A549 (cell line): Measurements from ENCODE around the gene MYO18B.

ENCODE experiments used
- CHD2 ChIP-seq: fragments of 150-350 bp; IDR thresholded peaks from 2 replicates; pipeline ENCODE4 v1.6.1; 2014; ENCODE audit warnings: low read length; ENCODE audit not compliant: partially characterized antibody
- EP300 ChIP-seq, 2 experiments: fragments of >200 bp; sonication (Bioruptor Twin); formaldehyde crosslinking; IDR thresholded peaks; 2 replicates in 1 of 2; 3 replicates in 1 of 2; pipeline ENCODE4 v1.6.1; 2016 to 2017
- ESRRA ChIP-seq: fragments of 150-350 bp; IDR thresholded peaks from 2 replicates; pipeline ENCODE4 v1.6.1; 2014; ENCODE audit warnings: mild to moderate bottlenecking, low read length, borderline replicate concordance
- HDAC2 ChIP-seq: fragments of 200-600 bp; sonication (generic); IDR thresholded peaks from 2 replicates; pipeline ENCODE4 v1.6.1; 2016
- JUNB ChIP-seq: fragments of >200 bp; sonication (Bioruptor Twin); formaldehyde crosslinking; IDR thresholded peaks from 2 replicates; pipeline ENCODE4 v1.6.1; 2016
- NR3C1 ChIP-seq: fragments of >200 bp; sonication (Bioruptor Twin); formaldehyde crosslinking; IDR thresholded peaks from 3 replicates; pipeline ENCODE4 v1.6.1; 2017
- PBX3 ChIP-seq: IDR thresholded peaks from 2 replicates; pipeline ENCODE4 v1.6.1; 2012
- RAD21 ChIP-seq, 2 experiments: fragments of >200 bp in 1 of 2; sonication (Bioruptor Twin) in 1 of 2; formaldehyde crosslinking in 1 of 2; IDR thresholded peaks in 1 of 2; conservative IDR thresholded peaks in 1 of 2; 2 replicates in 1 of 2; 3 replicates in 1 of 2; pipeline ENCODE4 v1.6.1; 2012 to 2018; ENCODE audit warnings: inconsistent platforms in 1 of 2
- SMC3 ChIP-seq: fragments of >200 bp; sonication (Bioruptor Twin); formaldehyde crosslinking; IDR thresholded peaks from 3 replicates; pipeline ENCODE4 v1.6.1; 2018; ENCODE audit warnings: inconsistent platforms
- TF ChIP-seq, protein P1 (sequence below): fragments of >200 bp; sonication (Bioruptor Twin); formaldehyde crosslinking; IDR thresholded peaks from 3 replicates; pipeline ENCODE4 v1.5.1; 2016

DNA sequence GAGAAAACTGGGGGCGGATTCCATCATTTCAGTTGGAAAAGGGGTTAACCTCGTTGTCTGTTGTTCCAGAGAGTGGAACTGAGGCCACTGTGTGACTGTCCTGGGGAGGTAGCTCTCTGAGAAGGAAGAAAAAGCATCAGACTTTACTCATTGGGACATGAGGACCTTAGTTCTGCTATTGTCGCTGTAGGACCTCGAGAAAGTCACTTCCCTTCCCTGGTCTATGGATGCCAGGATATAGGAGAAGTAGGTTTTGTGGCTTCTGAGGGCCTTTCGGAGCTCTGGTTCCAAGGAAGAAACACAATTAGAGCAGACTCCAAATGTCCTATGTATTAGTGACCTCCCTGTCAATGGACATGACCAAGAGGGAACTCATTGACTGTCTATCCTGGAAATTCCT is 6.2 kb downstream of the MYO18B start:
- TF ChIP-seq, protein P1, sequence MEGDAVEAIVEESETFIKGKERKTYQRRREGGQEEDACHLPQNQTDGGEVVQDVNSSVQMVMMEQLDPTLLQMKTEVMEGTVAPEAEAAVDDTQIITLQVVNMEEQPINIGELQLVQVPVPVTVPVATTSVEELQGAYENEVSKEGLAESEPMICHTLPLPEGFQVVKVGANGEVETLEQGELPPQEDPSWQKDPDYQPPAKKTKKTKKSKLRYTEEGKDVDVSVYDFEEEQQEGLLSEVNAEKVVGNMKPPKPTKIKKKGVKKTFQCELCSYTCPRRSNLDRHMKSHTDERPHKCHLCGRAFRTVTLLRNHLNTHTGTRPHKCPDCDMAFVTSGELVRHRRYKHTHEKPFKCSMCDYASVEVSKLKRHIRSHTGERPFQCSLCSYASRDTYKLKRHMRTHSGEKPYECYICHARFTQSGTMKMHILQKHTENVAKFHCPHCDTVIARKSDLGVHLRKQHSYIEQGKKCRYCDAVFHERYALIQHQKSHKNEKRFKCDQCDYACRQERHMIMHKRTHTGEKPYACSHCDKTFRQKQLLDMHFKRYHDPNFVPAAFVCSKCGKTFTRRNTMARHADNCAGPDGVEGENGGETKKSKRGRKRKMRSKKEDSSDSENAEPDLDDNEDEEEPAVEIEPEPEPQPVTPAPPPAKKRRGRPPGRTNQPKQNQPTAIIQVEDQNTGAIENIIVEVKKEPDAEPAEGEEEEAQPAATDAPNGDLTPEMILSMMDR, result no peak
- TF ChIP-seq SMC3 (no peak), CHD2 (no peak), HDAC2 (no peak), ESRRA (no peak), EP300 (IDR thresholded peaks at IDR 0.05) (no peak), JUNB (no peak), NR3C1 (no peak), RAD21 (conservative IDR thresholded peaks at IDR 0.05 in 1 of 2, IDR thresholded peaks at IDR 0.05 in 1 of 2) (no peak), PBX3 (no peak)
